WTC11 (cell line): ENCODE data around the gene COG5. TPM values are rescaled to one million over a fixed set of nuclear protein-coding genes. Genes with fewer than 3 reads are reported as not detected.

Source experiments
- ATAC-seq: fragments of 200-7000 bp; cut with Tn5 transposase; 2 replicates; pipeline ENCODE4 v1.10.0; 2021; ENCODE audit warnings: mild to moderate bottlenecking, moderate library complexity
- CTCF ChIA-PET: fragments of 300-600 bp; sonication (Branson Sonifier 250); formaldehyde crosslinking; loops from one replicate; lab custom pipeline; 2021; ENCODE audit warnings: antibody characterized with exemption; lab: Charles Lee
- POLR2A ChIA-PET: fragments of 350-600 bp; sonication (Branson Sonifier 250); formaldehyde crosslinking; loops from one replicate; lab custom pipeline; 2021; ENCODE audit warnings: antibody characterized with exemption; lab: Charles Lee
- DNase-seq: peaks from one replicate; pipeline ENCODE4 v3.0.0; 2021; ENCODE audit warnings: low spot score
- H3K27ac Mint-ChIP-seq: 2 replicates; pipeline ENCODE4 v1.8.0; 2021; ENCODE audit warnings: mixed read lengths
- H3K27me3 Mint-ChIP-seq: 2 replicates; pipeline ENCODE4 v1.8.0; 2021; ENCODE audit warnings: low read depth, mild to moderate bottlenecking, moderate library complexity, mixed read lengths
- H3K36me3 Mint-ChIP-seq: 2 replicates; pipeline ENCODE4 v1.8.0; 2021; ENCODE audit warnings: mixed read lengths
- H3K4me1 Mint-ChIP-seq: 2 replicates; pipeline ENCODE4 v1.8.0; 2022; ENCODE audit warnings: mixed read lengths
- H3K4me3 Mint-ChIP-seq: 2 replicates; pipeline ENCODE4 v1.8.0; 2021; ENCODE audit warnings: mild to moderate bottlenecking, moderate library complexity, mixed read lengths
- H3K9me3 Mint-ChIP-seq: 2 replicates; pipeline ENCODE4 v1.8.0; 2021; ENCODE audit warnings: mixed read lengths
- ERG ChIP-seq: fragments of 250-450 bp; sonication (Bioruptor Pico); IDR thresholded peaks from 2 replicates; pipeline ENCODE4 v1.8.0; 2021; ENCODE audit warnings: mild to moderate bottlenecking
- FOXK1 ChIP-seq: sonication (generic); formaldehyde crosslinking; IDR thresholded peaks from 2 replicates; pipeline ENCODE4 v1.8.0; 2022; ENCODE audit warnings: mild to moderate bottlenecking, moderate library complexity, missing genetic modification reagents
- FOXP4 ChIP-seq: sonication (generic); formaldehyde crosslinking; IDR thresholded peaks from 2 replicates; pipeline ENCODE4 v1.8.0; 2022; ENCODE audit warnings: mild to moderate bottlenecking, missing genetic modification reagents
- GTF2I ChIP-seq: fragments of 250-450 bp; sonication (Bioruptor Pico); conservative IDR thresholded peaks from 2 replicates; pipeline ENCODE4 v1.4.0; 2021; ENCODE audit warnings: mild to moderate bottlenecking
- JUN ChIP-seq: sonication (generic); formaldehyde crosslinking; IDR thresholded peaks from 2 replicates; pipeline ENCODE4 v1.8.0; 2023; ENCODE audit warnings: mild to moderate bottlenecking, missing genetic modification reagents
- MXD4 ChIP-seq: fragments of 250-450 bp; sonication (Bioruptor Pico); IDR thresholded peaks from 2 replicates; pipeline ENCODE4 v1.8.0; 2021; ENCODE audit warnings: mild to moderate bottlenecking, moderate library complexity, borderline replicate concordance
- NFYB ChIP-seq: sonication (generic); formaldehyde crosslinking; conservative IDR thresholded peaks from 2 replicates; pipeline ENCODE4 v1.8.0; 2022; ENCODE audit warnings: low read depth, missing genetic modification reagents
- PREB ChIP-seq: sonication (generic); formaldehyde crosslinking; IDR thresholded peaks from 2 replicates; pipeline ENCODE4 v1.8.1; 2022; ENCODE audit warnings: mild to moderate bottlenecking, missing genetic modification reagents, moderate library complexity, borderline replicate concordance
- PRRX2 ChIP-seq: fragments of 250-450 bp; sonication (Bioruptor Pico); IDR thresholded peaks from 2 replicates; pipeline ENCODE4 v1.8.0; 2021; ENCODE audit warnings: mild to moderate bottlenecking
- ZNF138 ChIP-seq: sonication (generic); formaldehyde crosslinking; conservative IDR thresholded peaks from 2 replicates; pipeline ENCODE4 v1.8.1; 2022; ENCODE audit warnings: mild to moderate bottlenecking, moderate library complexity, missing genetic modification reagents
- ZNF219 ChIP-seq: sonication (generic); formaldehyde crosslinking; IDR thresholded peaks from 2 replicates; pipeline ENCODE4 v1.8.0; 2023; ENCODE audit warnings: missing genetic modification reagents, mild to moderate bottlenecking, borderline replicate concordance
- ZNF317 ChIP-seq: sonication (generic); formaldehyde crosslinking; IDR thresholded peaks from 2 replicates; pipeline ENCODE4 v1.8.1; 2023; ENCODE audit warnings: low read depth, mild to moderate bottlenecking, moderate library complexity, missing genetic modification reagents, borderline replicate concordance
- ZNF671 ChIP-seq: fragments of 250-450 bp; sonication (Bioruptor Pico); IDR thresholded peaks from 2 replicates; pipeline ENCODE4 v1.8.0; 2021; ENCODE audit warnings: mild to moderate bottlenecking
- total RNA-seq: library from RNA; stranded (reverse); gene quantifications from 3 replicates; pipeline ENCODE4 v1.2.3, GENCODE V29; 2021
- TF ChIP-seq, protein P1 (sequence below): fragments of 250-450 bp; sonication (Bioruptor Pico); IDR thresholded peaks from 2 replicates; pipeline ENCODE4 v1.9.0; 2021; ENCODE audit warnings: mild to moderate bottlenecking, borderline replicate concordance
- TF ChIP-seq, protein P2 (sequence below): sonication (generic); formaldehyde crosslinking; IDR thresholded peaks from 2 replicates; pipeline ENCODE4 v1.8.0; 2022; ENCODE audit warnings: mild to moderate bottlenecking, missing genetic modification reagents
- TF ChIP-seq, protein P3 (sequence below): sonication (generic); formaldehyde crosslinking; IDR thresholded peaks from 2 replicates; pipeline ENCODE4 v1.8.1; 2023; ENCODE audit warnings: mild to moderate bottlenecking, missing genetic modification reagents, borderline replicate concordance

Gene COG5
- total RNA-seq, 1 experiment from 2014 or later = 23.8 TPM

DNA sequence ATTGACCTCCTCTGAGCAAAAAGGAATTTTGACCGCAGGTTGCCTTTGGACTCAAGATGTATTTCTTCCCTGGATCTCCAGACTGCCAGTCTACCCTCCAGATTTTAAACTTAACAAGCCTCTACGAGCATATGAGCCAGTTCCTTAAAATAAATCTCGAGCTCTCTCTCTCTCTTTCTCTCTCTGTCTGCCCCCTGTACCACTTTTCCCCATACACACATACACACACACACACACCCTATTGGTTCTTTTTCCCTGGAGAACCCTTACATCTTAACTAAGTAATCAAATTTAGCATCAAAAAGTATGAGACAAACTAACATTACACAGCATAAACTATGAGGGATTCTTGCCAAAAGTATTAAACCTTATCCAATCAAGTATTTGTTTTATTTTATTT, 27.7 kb upstream of the COG5 start:
- ATAC-seq (no peak), DNase-seq (no peak)
- ChIA-PET CTCF (no interaction called here), POLR2A (no interaction called here)
- Mint-ChIP-seq H3K9me3 (peaks cover 6% of the 10 kb centered on the region), H3K27ac (no peak overlapping the region), H3K36me3 (peaks cover 15% of the 10 kb centered on the region), H3K4me1 (no peaks in the 10 kb centered on the region), H3K27me3 (no peaks in the 10 kb centered on the region), H3K4me3 (no peak overlapping the region)
- no peak for TF ChIP-seq NFYB (CRISPR knock-in tag)
- no peak for TF ChIP-seq ZNF317 (CRISPR knock-in tag)
- TF ChIP-seq GTF2I (CRISPR knock-in tag) = no peak
- TF ChIP-seq, protein P1, sequence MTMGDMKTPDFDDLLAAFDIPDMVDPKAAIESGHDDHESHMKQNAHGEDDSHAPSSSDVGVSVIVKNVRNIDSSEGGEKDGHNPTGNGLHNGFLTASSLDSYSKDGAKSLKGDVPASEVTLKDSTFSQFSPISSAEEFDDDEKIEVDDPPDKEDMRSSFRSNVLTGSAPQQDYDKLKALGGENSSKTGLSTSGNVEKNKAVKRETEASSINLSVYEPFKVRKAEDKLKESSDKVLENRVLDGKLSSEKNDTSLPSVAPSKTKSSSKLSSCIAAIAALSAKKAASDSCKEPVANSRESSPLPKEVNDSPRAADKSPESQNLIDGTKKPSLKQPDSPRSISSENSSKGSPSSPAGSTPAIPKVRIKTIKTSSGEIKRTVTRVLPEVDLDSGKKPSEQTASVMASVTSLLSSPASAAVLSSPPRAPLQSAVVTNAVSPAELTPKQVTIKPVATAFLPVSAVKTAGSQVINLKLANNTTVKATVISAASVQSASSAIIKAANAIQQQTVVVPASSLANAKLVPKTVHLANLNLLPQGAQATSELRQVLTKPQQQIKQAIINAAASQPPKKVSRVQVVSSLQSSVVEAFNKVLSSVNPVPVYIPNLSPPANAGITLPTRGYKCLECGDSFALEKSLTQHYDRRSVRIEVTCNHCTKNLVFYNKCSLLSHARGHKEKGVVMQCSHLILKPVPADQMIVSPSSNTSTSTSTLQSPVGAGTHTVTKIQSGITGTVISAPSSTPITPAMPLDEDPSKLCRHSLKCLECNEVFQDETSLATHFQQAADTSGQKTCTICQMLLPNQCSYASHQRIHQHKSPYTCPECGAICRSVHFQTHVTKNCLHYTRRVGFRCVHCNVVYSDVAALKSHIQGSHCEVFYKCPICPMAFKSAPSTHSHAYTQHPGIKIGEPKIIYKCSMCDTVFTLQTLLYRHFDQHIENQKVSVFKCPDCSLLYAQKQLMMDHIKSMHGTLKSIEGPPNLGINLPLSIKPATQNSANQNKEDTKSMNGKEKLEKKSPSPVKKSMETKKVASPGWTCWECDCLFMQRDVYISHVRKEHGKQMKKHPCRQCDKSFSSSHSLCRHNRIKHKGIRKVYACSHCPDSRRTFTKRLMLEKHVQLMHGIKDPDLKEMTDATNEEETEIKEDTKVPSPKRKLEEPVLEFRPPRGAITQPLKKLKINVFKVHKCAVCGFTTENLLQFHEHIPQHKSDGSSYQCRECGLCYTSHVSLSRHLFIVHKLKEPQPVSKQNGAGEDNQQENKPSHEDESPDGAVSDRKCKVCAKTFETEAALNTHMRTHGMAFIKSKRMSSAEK (CRISPR knock-in tag) = no peak
- TF ChIP-seq MXD4 (CRISPR knock-in tag) = no peak

DNA sequence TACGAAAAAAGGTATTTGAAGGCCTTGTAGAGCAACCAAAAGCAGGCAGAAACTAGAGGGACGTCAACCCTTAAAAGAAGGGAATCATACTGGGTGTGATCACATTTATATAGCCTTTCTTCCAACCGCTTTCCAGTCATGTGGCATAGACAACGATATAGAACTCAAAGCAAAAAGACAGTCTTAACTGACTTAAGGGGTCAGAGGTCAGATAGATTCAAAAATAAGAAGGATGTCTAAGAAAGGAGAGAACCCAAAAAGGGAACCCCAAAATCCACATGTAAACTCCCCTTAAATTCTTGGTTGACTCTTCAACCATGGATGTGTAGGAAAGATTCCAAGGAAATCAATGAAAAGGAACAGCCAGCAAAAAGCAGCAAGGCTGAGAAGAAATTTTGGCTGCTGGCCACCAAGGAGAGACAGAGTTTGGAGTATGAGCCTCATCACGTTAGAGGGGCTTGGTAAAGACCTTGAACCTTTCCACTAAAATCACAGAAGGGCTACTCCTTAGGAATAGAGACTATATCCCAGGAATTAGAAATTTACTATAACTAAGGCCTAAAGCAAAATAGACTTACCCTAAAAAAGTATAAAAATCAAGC, 24.9 kb upstream of the COG5 start:
- Mint-ChIP-seq H3K4me3 (no peak overlapping the region), H3K27me3 (no peaks in the 10 kb centered on the region), H3K36me3 (peaks cover 10% of the 10 kb centered on the region), H3K9me3 (peaks cover 6% of the 10 kb centered on the region), H3K27ac (no peak overlapping the region), H3K4me1 (no peaks in the 10 kb centered on the region)
- ATAC-seq (no peak), DNase-seq (no peak)
- ChIA-PET POLR2A (no interaction called here), CTCF (no interaction called here)
- TF ChIP-seq ZNF219 (no peak), ERG (CRISPR knock-in tag) (no peak), PREB (CRISPR knock-in tag) (no peak), ZNF317 (CRISPR knock-in tag) (no peak), ZNF138 (CRISPR knock-in tag) (no peak), FOXK1 (CRISPR knock-in tag) (no peak), ZNF671 (no peak), PRRX2 (CRISPR knock-in tag) (no peak), FOXP4 (CRISPR knock-in tag) (no peak), JUN (no peak)
- TF ChIP-seq, protein P2, sequence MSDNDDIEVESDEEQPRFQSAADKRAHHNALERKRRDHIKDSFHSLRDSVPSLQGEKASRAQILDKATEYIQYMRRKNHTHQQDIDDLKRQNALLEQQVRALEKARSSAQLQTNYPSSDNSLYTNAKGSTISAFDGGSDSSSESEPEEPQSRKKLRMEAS (CRISPR knock-in tag) = no peak
- TF ChIP-seq, protein P1 (CRISPR knock-in tag) = no peak
- TF ChIP-seq, protein P3, sequence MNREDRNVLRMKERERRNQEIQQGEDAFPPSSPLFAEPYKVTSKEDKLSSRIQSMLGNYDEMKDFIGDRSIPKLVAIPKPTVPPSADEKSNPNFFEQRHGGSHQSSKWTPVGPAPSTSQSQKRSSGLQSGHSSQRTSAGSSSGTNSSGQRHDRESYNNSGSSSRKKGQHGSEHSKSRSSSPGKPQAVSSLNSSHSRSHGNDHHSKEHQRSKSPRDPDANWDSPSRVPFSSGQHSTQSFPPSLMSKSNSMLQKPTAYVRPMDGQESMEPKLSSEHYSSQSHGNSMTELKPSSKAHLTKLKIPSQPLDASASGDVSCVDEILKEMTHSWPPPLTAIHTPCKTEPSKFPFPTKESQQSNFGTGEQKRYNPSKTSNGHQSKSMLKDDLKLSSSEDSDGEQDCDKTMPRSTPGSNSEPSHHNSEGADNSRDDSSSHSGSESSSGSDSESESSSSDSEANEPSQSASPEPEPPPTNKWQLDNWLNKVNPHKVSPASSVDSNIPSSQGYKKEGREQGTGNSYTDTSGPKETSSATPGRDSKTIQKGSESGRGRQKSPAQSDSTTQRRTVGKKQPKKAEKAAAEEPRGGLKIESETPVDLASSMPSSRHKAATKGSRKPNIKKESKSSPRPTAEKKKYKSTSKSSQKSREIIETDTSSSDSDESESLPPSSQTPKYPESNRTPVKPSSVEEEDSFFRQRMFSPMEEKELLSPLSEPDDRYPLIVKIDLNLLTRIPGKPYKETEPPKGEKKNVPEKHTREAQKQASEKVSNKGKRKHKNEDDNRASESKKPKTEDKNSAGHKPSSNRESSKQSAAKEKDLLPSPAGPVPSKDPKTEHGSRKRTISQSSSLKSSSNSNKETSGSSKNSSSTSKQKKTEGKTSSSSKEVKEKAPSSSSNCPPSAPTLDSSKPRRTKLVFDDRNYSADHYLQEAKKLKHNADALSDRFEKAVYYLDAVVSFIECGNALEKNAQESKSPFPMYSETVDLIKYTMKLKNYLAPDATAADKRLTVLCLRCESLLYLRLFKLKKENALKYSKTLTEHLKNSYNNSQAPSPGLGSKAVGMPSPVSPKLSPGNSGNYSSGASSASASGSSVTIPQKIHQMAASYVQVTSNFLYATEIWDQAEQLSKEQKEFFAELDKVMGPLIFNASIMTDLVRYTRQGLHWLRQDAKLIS (CRISPR knock-in tag) = no peak
